Breast epithelium (tissue), 4 donors: ENCODE data around the gene PTPRF. TPM values are rescaled to one million over a fixed set of nuclear protein-coding genes. Genes with fewer than 3 reads are reported as not detected.

Experiments used
- DNase-seq, 2 donors: peaks; one replicate each; pipeline ENCODE4 v3.0.0-alpha.2; 2019; ENCODE audit warnings: low spot score in 2 of 2
- H3K27ac ChIP-seq, 2 donors: fragments of 200-600 bp; sonication (generic) in 1 of 2; one replicate each; pipeline ENCODE4 v1.5.1; 2016 to 2019; ENCODE audit warnings: mild to moderate bottlenecking in 1 of 2
- H3K27me3 ChIP-seq, 2 donors: fragments of 200-600 bp; sonication (generic) in 1 of 2; one replicate each; pipeline versions ENCODE4 v1.5.1 to v1.6.0; 2017 to 2019; ENCODE audit warnings: control low read depth in 1 of 2, mild to moderate bottlenecking in 1 of 2
- H3K36me3 ChIP-seq: fragments of 200-600 bp; one replicate; pipeline ENCODE4 v1.5.1; 2019
- H3K4me1 ChIP-seq, 2 donors: fragments of 200-600 bp; sonication (generic); one replicate each; pipeline ENCODE4 v1.5.1; 2016 to 2019; ENCODE audit warnings: control low read depth in 1 of 2
- H3K4me3 ChIP-seq, 3 donors: fragments of 200-600 bp; sonication (generic); 1 replicate in 2 of 3; 2 replicates in 1 of 3; pipeline ENCODE4 v1.5.1; 2016 to 2019; ENCODE audit warnings: mild to moderate bottlenecking in 3 of 3, moderate library complexity in 2 of 3
- H3K9me3 ChIP-seq, 2 donors: fragments of 200-600 bp; sonication (generic) in 1 of 2; one replicate each; pipeline ENCODE4 v1.5.1; 2016 to 2019; ENCODE audit warnings: control low read depth in 1 of 2
- POLR2A ChIP-seq: fragments of 450-650 bp; IDR thresholded peaks from one replicate; pipeline ENCODE4 v1.6.1; 2016; ENCODE audit warnings: antibody characterized with exemption, mild to moderate bottlenecking, moderate library complexity
- POLR2AphosphoS5 ChIP-seq, 3 donors: sonication (generic); formaldehyde crosslinking; IDR thresholded peaks; one replicate each; pipeline ENCODE4 v1.6.1; 2017; ENCODE audit warnings: antibody characterized with exemption in 3 of 3
- intact Hi-C: fragments of 100-400 bp; cut with DNase I; formaldehyde crosslinking; loops from one replicate; pipeline ENCODE4 v1.15.1; 2023; ENCODE audit warnings: low total_unique reads
- total RNA-seq, 3 donors: library from RNA; depleted of rRNA; stranded (reverse); fragments of >200 nt; gene quantifications; one replicate each; pipeline ENCODE4 v1.1.0, GENCODE V29; 2016
- TF ChIP-seq, protein P1 (sequence below), 3 donors: fragments of 450-650 bp; IDR thresholded peaks; one replicate each; pipeline ENCODE4 v1.5.1; 2016 to 2017; ENCODE audit warnings: antibody characterized with exemption in 3 of 3, mild to moderate bottlenecking in 3 of 3, moderate library complexity in 3 of 3

Gene PTPRF
- total RNA-seq, 3 donors from 2014 or later = 109 to 149 (median 116) TPM

DNA sequence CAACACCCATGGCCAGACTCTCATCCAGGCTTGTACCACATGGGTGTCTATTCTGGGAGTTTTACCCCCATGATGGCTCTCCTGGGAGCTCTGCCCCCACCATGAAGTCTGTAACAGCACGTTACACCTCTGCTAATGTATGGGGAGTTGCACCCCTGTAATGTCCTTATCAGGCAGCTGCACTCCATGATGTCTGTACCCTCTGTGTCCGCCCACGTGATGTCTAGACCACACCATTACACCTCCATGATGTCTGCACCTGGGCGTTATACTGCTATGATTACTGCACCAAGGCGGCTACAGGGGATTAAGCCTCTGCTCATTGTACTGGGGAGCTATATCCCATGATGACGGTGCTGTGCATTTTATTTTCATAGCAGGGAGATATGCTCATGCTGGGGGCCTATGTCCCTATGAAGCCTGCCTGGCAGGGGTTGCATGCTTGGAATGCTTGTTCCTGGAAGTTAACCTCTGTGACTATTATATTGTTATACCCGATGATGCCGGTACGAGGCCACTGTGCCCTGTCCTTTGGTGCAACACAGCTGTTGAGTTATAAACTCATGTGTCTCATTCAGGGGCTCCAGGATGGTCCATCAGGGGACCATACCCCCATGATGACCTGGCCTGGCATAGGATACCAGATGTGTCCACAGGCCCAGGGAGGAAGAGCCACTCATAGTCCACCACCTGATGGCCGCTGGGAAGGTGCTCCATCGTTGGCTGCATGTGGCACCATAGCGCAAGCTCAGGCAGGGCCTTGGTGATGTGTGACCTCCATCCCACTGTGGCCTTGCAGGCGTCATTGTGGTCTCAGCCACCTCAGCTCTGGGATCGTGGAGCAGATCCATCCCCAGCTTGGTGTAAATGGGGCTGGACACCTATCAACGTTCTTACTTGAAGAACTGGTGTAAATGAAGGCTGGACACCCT, 12.1 kb downstream of the PTPRF start:
- Histone ChIP-seq H3K27ac (peak overlapping the region; percentile 81 to 91), H3K9me3 (no peaks in the 10 kb centered on the region), H3K36me3 (no peaks in the 10 kb centered on the region), H3K27me3 (no peaks in the 10 kb centered on the region), H3K4me1 (peaks cover 21 to 58% of the 10 kb centered on the region in 2 donors), H3K4me3 (no peak overlapping the region)
- no peak for TF ChIP-seq POLR2A
- TF ChIP-seq, protein P1, sequence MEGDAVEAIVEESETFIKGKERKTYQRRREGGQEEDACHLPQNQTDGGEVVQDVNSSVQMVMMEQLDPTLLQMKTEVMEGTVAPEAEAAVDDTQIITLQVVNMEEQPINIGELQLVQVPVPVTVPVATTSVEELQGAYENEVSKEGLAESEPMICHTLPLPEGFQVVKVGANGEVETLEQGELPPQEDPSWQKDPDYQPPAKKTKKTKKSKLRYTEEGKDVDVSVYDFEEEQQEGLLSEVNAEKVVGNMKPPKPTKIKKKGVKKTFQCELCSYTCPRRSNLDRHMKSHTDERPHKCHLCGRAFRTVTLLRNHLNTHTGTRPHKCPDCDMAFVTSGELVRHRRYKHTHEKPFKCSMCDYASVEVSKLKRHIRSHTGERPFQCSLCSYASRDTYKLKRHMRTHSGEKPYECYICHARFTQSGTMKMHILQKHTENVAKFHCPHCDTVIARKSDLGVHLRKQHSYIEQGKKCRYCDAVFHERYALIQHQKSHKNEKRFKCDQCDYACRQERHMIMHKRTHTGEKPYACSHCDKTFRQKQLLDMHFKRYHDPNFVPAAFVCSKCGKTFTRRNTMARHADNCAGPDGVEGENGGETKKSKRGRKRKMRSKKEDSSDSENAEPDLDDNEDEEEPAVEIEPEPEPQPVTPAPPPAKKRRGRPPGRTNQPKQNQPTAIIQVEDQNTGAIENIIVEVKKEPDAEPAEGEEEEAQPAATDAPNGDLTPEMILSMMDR (IDR thresholded peaks at IDR 0.05) = no peak
- no peak for TF ChIP-seq POLR2AphosphoS5 (IDR thresholded peaks at IDR 0.05)
- no peak for DNase-seq
- intact Hi-C loops = no loop called here

DNA sequence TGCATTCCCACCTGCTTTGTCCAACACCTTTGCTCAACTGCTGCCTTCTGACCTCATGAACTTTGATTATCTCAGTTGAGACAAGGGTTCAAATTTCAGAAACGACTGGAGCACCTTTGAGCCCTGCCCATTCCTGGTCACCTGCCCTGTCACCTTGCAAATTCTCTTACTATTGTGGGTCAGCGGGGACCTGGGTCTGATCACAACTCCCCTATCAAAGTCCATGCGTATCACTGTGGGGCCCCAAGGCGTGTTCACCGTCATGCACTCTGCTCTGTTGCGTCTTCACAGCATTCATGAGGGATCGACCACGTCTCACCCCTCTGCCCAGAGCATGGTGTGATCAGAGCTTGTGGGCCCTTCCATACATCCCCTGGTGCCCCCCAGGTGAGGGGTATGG, 12.9 kb downstream of the PTPRF start:
- no peak for DNase-seq
- Histone ChIP-seq H3K27me3 (no peaks in the 10 kb centered on the region), H3K27ac (peak overlapping the region; percentile 81 to 91), H3K4me3 (no peak overlapping the region), H3K9me3 (no peaks in the 10 kb centered on the region), H3K4me1 (peaks cover 21 to 52% of the 10 kb centered on the region in 2 donors), H3K36me3 (no peaks in the 10 kb centered on the region)
- no peak for TF ChIP-seq POLR2AphosphoS5 (IDR thresholded peaks at IDR 0.05)
- TF ChIP-seq, protein P1 (IDR thresholded peaks at IDR 0.05) = no peak
- TF ChIP-seq POLR2A = no peak
- intact Hi-C loops = no loop called here

DNA sequence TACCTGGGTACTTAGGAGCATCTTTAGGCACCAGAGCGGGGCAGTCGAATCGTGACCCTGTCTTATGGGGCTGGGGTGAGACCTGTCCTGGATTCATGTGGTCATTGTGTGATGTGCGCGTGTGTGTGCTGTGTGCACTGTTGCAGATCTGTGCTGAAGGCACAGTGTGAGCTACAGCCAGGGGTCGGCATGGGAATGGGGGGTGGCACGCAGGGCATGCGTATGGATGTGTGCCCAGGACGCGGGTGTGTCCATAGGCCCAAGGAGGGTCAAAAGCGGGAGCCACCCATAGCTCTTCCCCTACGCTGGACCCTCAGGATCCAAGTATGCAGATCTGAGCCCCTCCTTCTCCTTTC, 14.6 kb downstream of the PTPRF start:
- DNase-seq = no peak
- H3K4me3 ChIP-seq = no peak overlapping the region
- H3K27me3 ChIP-seq = no peaks in the 10 kb centered on the region
- peaks cover 20 to 49% of the 10 kb centered on the region in 2 donors for H3K4me1 ChIP-seq
- peak overlapping the region; percentile 81 to 91 for H3K27ac ChIP-seq
- no peaks in the 10 kb centered on the region for H3K36me3 ChIP-seq
- H3K9me3 ChIP-seq = no peaks in the 10 kb centered on the region
- no peak for TF ChIP-seq POLR2A
- TF ChIP-seq POLR2AphosphoS5 (IDR thresholded peaks at IDR 0.05) = no peak
- TF ChIP-seq, protein P1 (IDR thresholded peaks at IDR 0.05) = no peak
- intact Hi-C loops = no loop called here

DNA sequence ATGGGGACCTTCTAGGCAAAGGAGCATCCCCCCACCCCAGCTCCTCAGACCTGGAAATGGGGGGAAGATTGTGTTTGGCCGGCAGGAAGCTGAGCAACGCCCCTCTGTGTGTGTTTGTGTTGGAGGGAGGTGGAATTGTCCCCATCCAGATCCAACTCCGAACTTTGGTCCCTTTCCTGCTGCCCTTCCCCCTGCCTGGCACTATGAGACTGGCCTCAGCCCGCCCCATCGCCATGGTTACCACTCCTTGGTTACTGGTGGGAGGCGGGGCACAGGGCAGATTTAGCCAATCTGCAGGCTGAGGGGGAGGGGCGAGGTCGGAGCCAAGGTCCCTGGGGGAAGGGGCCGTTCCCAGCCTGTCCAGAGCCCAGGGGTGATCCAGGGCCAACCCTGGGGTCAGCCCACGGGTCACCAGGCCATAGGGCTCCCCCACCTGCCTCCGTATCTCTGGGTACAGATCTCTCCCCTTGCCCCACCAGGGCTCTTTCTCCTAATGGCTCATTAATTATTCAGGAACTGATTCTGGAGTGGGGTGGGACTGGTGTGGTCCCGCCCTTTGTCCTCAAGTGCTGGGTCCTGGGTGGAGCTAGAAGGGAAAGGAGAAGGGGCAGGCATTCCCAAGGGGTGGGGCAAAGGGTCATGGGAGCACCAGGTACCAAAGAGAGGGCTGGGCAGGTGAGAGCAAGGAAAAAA, 15.2 kb downstream of the PTPRF start:
- peak overlapping the region; percentile 81 to 91 for H3K27ac ChIP-seq
- intact Hi-C loops = no loop called here
- DNase-seq = peak in 1 of 2 donors; percentile 79

More for the DNA sequence above, 15.2 kb downstream of the PTPRF start:
- peaks cover 14 to 49% of the 10 kb centered on the region in 2 donors for H3K4me1 ChIP-seq
- no peaks in the 10 kb centered on the region for H3K27me3 ChIP-seq
- no peaks in the 10 kb centered on the region for H3K9me3 ChIP-seq
- no peaks in the 10 kb centered on the region for H3K36me3 ChIP-seq
- no peak overlapping the region for H3K4me3 ChIP-seq
- TF ChIP-seq POLR2A (no peak), POLR2AphosphoS5 (IDR thresholded peaks at IDR 0.05) (no peak)
- TF ChIP-seq, protein P1 (IDR thresholded peaks at IDR 0.05) = no peak
